HG03103 (cell line): Measurements from ENCODE around the gene HASPIN.

Experiments used
- ATAC-seq: cut with Tn5 transposase; IDR thresholded peaks from one replicate; pipeline ENCODE4 v1.9.1; 2021; ENCODE audit warnings: low read depth; ENCODE audit not compliant: unreplicated experiment

HASPIN gene

DNA sequence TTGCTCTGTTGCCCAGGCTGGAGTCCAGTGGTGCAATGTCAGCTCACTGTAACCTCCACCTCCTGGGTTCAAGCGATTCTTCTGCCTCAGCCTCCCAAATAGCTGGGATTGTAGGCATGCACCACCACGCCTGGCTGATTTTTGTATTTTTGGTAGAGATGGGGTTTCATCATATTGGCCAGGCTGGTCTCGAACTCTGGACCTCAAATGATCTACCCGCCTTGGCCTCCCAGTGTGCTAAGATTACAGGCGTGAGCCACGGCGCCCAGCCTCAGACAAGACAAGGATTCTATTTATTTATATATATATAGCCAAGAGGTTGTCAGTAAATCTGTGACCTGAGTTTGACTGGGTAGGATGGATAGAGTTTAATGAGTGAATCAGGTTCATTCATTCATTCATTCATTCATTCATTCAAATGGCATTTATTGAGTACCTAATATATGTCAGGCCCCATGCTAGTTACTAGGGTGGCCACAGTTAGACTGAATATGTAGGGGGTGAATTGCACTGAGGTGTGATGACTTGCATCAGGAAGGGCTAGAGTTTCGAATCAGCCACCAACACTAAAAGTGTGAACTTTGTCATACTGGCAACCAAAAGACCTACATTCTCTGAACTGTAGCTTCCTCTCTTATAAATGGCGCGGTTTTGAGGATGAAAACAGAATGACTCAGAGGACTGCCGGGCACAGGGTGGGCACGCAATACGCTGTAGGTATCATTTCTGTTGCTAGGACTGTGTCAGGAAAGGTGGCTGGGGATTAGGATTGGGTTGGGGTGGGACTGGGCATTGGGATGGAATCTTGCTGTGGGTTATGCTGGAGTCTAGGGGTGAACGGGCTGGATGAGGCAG, 39.4 kb downstream of the HASPIN start:
- ATAC-seq, result no peak

DNA sequence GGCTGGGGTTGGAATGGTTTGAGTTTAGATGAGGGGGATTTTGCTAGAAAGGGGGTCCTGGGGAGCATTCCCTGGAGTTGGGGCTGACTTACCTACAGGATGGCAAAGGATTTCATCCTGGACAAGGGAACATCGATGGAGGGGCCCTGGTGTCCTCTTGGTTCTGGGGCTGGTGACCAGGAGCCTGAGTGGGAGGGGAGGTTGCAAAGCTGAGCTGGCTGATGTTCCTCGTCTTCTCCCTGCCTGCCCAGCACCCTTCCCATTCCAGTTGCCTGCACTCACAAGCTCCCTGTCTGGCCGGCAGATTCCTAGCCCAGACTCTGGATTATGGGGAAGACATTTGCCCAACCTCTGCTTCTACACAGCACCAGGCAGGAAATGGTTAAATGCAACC, 40.1 kb downstream of the HASPIN start:
- no peak for ATAC-seq

DNA sequence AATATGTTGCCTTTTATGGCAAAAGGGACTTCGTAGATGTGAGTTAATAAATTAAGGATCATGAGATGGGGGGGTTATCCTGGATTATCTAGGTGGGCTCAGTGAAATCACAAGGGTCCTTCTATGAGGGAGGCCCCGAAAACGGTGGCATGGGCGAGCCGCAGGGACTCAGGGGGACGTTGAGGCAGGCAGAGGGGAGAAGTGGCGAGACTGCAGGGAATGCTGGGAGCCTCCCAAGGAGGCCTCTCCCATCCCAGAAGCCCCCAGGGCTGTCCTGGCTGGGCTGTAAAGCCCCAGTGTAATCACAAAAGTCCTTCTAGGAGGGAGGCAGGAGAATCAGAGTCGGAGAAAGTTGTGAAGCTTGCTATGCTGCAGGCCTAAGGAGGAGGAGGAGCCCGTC, 42.3 kb downstream of the HASPIN start:
- ATAC-seq, result no peak

DNA sequence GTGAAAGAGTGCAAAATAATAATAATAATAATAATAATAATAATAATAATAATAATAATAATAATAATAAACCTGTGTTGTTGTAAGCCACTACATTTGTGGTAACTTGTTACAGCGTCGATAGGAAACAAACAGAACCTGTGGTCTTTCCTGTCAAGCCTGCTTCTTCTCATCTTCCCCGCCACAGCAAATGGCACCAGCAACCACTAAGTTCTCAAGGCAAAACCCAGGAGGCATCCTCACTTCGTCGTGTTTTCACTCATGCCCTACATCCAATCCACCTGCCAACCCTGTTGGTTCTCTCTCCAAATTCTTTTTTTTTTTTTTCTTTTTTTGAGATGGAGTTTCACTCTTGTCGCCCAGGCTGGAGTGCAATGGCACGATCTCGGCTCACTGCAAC, 43.1 kb downstream of the HASPIN start:
- ATAC-seq, result no peak

DNA sequence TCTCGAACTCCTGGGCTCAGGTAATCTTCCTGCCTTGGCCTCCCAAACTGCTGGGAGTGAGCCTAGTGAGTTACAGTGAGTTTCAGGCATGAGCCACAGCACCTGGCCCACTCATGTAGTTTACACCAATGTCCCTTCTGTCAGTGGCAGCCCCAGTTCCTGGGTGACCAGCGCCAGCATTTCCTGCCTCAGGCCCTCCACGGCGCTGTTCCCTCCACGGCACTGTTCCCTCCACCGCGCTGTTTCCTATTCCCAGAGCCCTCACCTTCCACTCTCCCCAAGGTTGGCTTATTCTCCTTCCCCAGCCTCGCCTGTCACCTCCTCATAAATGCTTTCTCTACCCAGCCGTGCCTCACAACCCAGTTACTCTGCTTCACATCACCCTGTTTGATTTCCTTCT, 44.6 kb downstream of the HASPIN start:
- no peak for ATAC-seq

DNA sequence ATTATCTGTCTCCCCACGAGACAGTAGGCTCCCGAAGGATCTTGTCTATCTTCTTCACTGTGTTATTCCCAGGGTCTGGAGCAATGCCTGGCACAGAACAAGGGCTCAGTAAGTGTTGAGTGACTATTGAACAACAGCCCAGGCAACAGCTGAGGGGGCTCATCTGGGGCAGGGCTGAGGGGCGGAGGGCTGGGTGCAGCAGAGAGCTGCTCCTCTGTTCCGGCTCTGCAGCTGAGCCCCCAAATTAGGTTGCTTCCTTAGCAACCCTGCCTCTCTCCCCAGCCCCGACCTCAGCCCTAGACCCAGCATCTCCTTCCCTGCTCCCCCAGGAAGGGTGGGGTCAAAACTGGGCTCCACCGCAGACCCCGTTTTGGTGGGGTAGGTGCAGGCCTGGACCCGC, 45.1 kb downstream of the HASPIN start:
- ATAC-seq, result no peak

DNA sequence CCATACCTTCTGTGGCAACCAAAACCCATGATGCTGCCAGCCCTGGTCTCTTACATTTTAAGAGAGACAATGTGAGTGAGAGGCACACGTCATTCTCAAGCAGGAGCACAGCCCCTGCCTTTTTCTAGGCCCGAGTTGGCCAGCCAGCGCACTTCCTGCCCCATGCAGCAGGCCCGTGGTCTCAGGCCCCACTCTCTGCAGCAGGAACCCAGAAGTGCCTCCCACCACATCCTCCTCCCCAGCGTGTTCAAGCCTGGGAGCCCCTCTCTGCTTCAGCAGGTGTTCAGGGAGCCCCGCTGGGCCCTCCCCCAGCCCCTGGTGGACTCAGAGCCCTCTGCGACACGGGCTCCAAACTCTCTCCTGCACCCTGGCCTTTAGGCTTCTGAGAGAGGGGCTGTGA, 46.8 kb downstream of the HASPIN start:
- ATAC-seq, result no peak

DNA sequence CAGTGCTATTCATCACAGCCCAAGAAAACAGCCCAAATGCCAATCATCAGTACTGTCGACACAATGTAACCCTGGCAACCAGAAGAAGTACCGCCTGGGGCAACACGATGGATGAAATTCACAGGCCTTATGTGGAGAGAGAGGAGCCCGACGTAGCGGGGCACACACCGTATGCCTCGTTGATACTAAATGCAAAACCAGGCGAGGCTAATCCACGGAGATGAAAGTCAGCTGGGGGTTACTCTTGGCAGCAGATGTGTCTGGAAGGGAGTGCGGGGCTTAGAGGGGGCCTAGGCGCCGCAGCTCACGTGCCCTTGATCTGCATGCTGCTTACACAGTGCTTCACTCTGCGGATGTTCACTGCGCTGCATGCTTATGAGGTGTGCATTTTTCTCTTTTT, 47.4 kb downstream of the HASPIN start:
- ATAC-seq, result no peak

DNA sequence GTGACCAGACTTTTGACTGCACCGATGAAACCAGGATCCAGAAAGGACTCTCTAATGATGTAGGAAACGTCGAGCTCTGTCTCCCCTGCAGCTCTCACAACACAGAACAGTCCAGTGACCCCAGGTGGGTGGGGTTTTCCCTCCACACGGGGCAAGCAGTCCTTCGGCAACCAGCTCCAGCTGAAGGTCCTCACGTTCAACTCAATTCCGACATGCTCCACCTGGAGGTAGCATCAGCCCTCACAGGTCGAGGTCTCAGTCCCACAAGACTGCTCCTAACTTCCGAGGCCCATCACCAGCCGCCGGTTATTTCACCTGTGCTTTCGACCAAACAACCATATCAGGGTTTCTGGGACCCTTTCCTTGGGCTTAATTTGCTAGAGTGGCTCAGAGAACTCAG, 49.1 kb downstream of the HASPIN start:
- no peak for ATAC-seq

DNA sequence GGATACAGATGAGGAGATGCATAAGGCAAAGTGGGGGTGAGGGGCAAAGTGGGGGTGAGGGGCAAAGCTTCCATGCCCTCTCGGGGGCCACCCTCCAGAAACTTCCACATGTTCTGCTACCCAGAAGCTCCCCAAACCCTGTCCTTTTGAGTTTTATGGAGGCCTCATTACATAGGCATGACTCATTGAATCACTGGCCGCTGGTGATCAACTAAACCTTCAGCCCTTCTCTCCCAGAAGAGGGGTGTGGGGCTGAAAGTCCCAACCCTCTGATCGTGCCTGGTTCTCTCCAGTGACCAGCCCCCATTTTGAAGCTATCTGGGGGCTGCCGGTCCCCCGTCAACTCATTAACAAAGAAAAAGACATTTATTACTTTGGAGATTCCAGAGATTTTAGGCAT, 49.8 kb downstream of the HASPIN start:
- no peak for ATAC-seq

DNA sequence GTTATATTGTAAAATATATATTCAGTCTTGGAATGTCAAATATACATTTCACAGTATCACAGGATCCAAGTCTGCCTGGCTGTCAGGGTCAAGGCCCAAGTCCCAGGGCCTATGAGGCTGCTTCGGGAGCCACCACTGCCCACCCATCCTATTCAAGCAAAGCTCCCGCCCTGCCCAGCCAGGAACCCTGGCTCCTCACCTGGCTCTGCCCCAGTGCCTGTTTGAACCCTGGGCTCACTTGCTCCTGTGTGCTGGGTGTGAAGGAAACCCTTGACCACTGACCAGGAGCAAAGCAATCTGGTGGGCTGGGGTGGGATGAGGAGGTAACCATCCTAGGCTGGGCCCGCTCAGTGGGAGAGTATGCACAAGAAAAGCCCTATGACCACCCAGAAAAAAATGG, 50.3 kb downstream of the HASPIN start:
- no peak for ATAC-seq
